ENCODE results near the gene USP48. TPM values are rescaled to one million over a fixed set of nuclear protein-coding genes. Genes with fewer than 3 reads are reported as not detected.

Gene USP48
- total and polyA plus RNA-seq, 2 of the 13 experiments (the other 11 are each of a cell fraction or from before 2014, with no cell fraction given), result 30.4 to 30.7 TPM

- Histone ChIP-seq H3K4me1 (ENCODE audit: insufficient read depth, low read length) (peaks cover 3% of the 10 kb centered on the region; the same call in 1 of the 2 replicates), H3K27me3 (ENCODE audit: control insufficient read depth in 1 of 2, insufficient read depth in 2 of 2, low read length in 2 of 2) (no peaks in the 10 kb centered on the region), H4K20me1 (ENCODE audit: insufficient read depth, low read length) (no peaks in the 10 kb centered on the region), H3K4me3 (replicated peaks in 1 of 3; ENCODE audit: insufficient read depth in 1 of 3, low read depth in 2 of 3, low read length in 3 of 3) (no peak overlapping the region), H3K79me2 (ENCODE audit: insufficient read depth, low read length) (no peaks in the 10 kb centered on the region), H3K9me3 (ENCODE audit: low read length) (no peaks in the 10 kb centered on the region), H3K36me3 (replicated peaks in 1 of 2; ENCODE audit: control insufficient read depth in 1 of 2, insufficient read depth in 2 of 2, low read length in 2 of 2) (peaks cover 6 to 18% of the 10 kb centered on the region in 2 experiments; a peak in 3 of 5 replicates), H2AFZ (ENCODE audit: low read length) (no peak overlapping the region), H3K27ac (ENCODE audit: extremely low read length, insufficient read depth, low read length) (no peak overlapping the region), H3K9ac (ENCODE audit: insufficient read depth, low read depth, low read length) (no peak overlapping the region), H3K4me2 (ENCODE audit: low read depth, low read length) (no peak overlapping the region)
- FAIRE-seq (no peak), DNase-seq (ENCODE audit: low spot score) (no peak), ATAC-seq (no peak)
- WGBS (ENCODE audit: low lambda C conversion rate), result 98% methylated on average over 30 of the region's 44 CpGs
- in situ Hi-C loops (cut with HindIII; ENCODE audit: extremely low pct_ligation_motif_present, low pct_unique_long_range_greater_than_20kb), result no loop called here
- intact Hi-C loops (cut with micrococcal nuclease; ENCODE audit: unreplicated experiment), result no loop called here
- no TSS peak for BruUV-seq (replicated peaks)
- POLR2A ChIA-PET, result no interaction called here
- CTCF ChIA-PET (ENCODE audit: low intra/inter-chr PET ratio, low total read pairs), result no interaction called here
- no peak for TF ChIP-seq ETV5 (CRISPR knock-in tag; IDR thresholded peaks at IDR 0.05; ENCODE audit: borderline replicate concordance)
- no peak for TF ChIP-seq TCF12 (IDR thresholded peaks at IDR 0.05)
- no peak for TF ChIP-seq TCF12 (CRISPR knock-in tag; IDR thresholded peaks at IDR 0.05)
- no peak for TF ChIP-seq PITX1 (CRISPR knock-in tag; IDR thresholded peaks at IDR 0.05)
- TF ChIP-seq FOXA1 (IDR thresholded peaks at IDR 0.05), result no peak
- no peak for TF ChIP-seq FOXA1 (CRISPR knock-in tag; IDR thresholded peaks at IDR 0.05)
- TF ChIP-seq ZNF644 (CRISPR knock-in tag; IDR thresholded peaks at IDR 0.05; ENCODE audit: low read depth), result no peak
- no peak for TF ChIP-seq ZNF138 (CRISPR knock-in tag; IDR thresholded peaks at IDR 0.05; ENCODE audit: low read depth)
- no peak for TF ChIP-seq SNRNP70 (IDR thresholded peaks at IDR 0.05; ENCODE audit: low read depth, low read length)
Measured at GRCh38 chr1:21823206-21823979, 40.4 kb upstream of the USP48 start.

- Histone ChIP-seq H3K9me3 (ENCODE audit: low read length) (no peaks in the 10 kb centered on the region), H3K27ac (ENCODE audit: extremely low read length, insufficient read depth, low read length) (no peak overlapping the region), H3K4me1 (ENCODE audit: insufficient read depth, low read length) (peaks cover 7% of the 10 kb centered on the region; the same call in 1 of the 2 replicates), H2AFZ (ENCODE audit: low read length) (no peak overlapping the region), H3K36me3 (replicated peaks in 1 of 2; ENCODE audit: control insufficient read depth in 1 of 2, insufficient read depth in 2 of 2, low read length in 2 of 2) (peaks cover 2 to 10% of the 10 kb centered on the region in 2 experiments; a peak in 3 of 5 replicates), H4K20me1 (ENCODE audit: insufficient read depth, low read length) (no peaks in the 10 kb centered on the region), H3K79me2 (ENCODE audit: insufficient read depth, low read length) (no peaks in the 10 kb centered on the region), H3K4me3 (replicated peaks in 1 of 3; ENCODE audit: insufficient read depth in 1 of 3, low read depth in 2 of 3, low read length in 3 of 3) (no peak overlapping the region), H3K9ac (ENCODE audit: insufficient read depth, low read depth, low read length) (no peak overlapping the region), H3K27me3 (ENCODE audit: control insufficient read depth in 1 of 2, insufficient read depth in 2 of 2, low read length in 2 of 2) (no peaks in the 10 kb centered on the region), H3K4me2 (ENCODE audit: low read depth, low read length) (no peak overlapping the region)
- FAIRE-seq (no peak), DNase-seq (ENCODE audit: low spot score) (no peak), ATAC-seq (no peak)
- in situ Hi-C loops (cut with HindIII; ENCODE audit: extremely low pct_ligation_motif_present, low pct_unique_long_range_greater_than_20kb) (no loop called here), intact Hi-C loops (cut with micrococcal nuclease; ENCODE audit: unreplicated experiment) (no loop called here)
- 80% methylated on average over 7 of the region's 9 CpGs for WGBS (ENCODE audit: low lambda C conversion rate)
- ChIA-PET POLR2A (no interaction called here), CTCF (ENCODE audit: low intra/inter-chr PET ratio, low total read pairs) (no interaction called here)
- no TSS peak for BruUV-seq (replicated peaks)
- TF ChIP-seq, protein P1, sequence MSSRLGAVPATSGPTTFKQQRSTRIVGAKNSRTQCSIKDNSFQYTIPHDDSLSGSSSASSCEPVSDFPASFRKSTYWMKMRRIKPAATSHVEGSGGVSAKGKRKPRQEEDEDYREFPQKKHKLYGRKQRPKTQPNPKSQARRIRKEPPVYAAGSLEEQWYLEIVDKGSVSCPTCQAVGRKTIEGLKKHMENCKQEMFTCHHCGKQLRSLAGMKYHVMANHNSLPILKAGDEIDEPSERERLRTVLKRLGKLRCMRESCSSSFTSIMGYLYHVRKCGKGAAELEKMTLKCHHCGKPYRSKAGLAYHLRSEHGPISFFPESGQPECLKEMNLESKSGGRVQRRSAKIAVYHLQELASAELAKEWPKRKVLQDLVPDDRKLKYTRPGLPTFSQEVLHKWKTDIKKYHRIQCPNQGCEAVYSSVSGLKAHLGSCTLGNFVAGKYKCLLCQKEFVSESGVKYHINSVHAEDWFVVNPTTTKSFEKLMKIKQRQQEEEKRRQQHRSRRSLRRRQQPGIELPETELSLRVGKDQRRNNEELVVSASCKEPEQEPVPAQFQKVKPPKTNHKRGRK (CRISPR knock-in tag; IDR thresholded peaks at IDR 0.05), result no peak
- no peak for TF ChIP-seq MED13 (CRISPR knock-in tag; IDR thresholded peaks at IDR 0.05)
- no peak for TF ChIP-seq POLR2G (IDR thresholded peaks at IDR 0.05; ENCODE audit: low read depth, low read length)
- no peak for TF ChIP-seq EED (CRISPR knock-in tag; IDR thresholded peaks at IDR 0.05)
- TF ChIP-seq SRSF4 (IDR thresholded peaks at IDR 0.05; ENCODE audit: low read depth, low read length, poor library complexity, severe bottlenecking), result no peak
- TF ChIP-seq ZNF333 (CRISPR knock-in tag; IDR thresholded peaks at IDR 0.05; ENCODE audit: borderline replicate concordance), result no peak
- no peak for TF ChIP-seq SAP130 (CRISPR knock-in tag; IDR thresholded peaks at IDR 0.05; ENCODE audit: low read depth)
- no peak for TF ChIP-seq CBX1 (IDR thresholded peaks at IDR 0.05; ENCODE audit: low read depth)
- no peak for TF ChIP-seq GZF1 (CRISPR knock-in tag; IDR thresholded peaks at IDR 0.05)
- TF ChIP-seq ZNF34 (CRISPR knock-in tag; IDR thresholded peaks at IDR 0.05; ENCODE audit: borderline replicate concordance), result no peak
- TF ChIP-seq ZNF335 (CRISPR knock-in tag; IDR thresholded peaks at IDR 0.05), result no peak
- TF ChIP-seq WIZ (CRISPR knock-in tag; IDR thresholded peaks at IDR 0.05), result no peak
Measured at GRCh38 chr1:21822349-21822748, 39.4 kb upstream of the USP48 start.
